Measurements from ENCODE around the gene KCNQ2. TPM values are rescaled to one million over a fixed set of nuclear protein-coding genes. Genes with fewer than 3 reads are reported as not detected.

Gene KCNQ2
- total and polyA plus RNA-seq, 3 donors from 2014 or later: 36.2 to 60.9 (median 49.2) TPM

GRCh38 chr20:63413963-63414684, 58.3 kb downstream of the KCNQ2 start:
- Histone ChIP-seq H3K4me3 (no peak overlapping the region), H3K27me3 (no peaks in the 10 kb centered on the region), H3K4me1 (no peaks in the 10 kb centered on the region), H3K36me3 (ENCODE audit: low read depth, missing control alignments) (no peaks in the 10 kb centered on the region), H3K27ac (no peak overlapping the region), H3K9me3 (no peaks in the 10 kb centered on the region)
- DNase-seq: no peak
- 85 to 87% methylated on average over 23 to 28 of the region's 33 CpGs for WGBS, 2 donors
- intact Hi-C loops (cut with DNase I; ENCODE audit: low total_unique reads): no loop called here
- TF ChIP-seq POLR2A (IDR thresholded peaks at IDR 0.05): no peak
- TF ChIP-seq, protein P1, sequence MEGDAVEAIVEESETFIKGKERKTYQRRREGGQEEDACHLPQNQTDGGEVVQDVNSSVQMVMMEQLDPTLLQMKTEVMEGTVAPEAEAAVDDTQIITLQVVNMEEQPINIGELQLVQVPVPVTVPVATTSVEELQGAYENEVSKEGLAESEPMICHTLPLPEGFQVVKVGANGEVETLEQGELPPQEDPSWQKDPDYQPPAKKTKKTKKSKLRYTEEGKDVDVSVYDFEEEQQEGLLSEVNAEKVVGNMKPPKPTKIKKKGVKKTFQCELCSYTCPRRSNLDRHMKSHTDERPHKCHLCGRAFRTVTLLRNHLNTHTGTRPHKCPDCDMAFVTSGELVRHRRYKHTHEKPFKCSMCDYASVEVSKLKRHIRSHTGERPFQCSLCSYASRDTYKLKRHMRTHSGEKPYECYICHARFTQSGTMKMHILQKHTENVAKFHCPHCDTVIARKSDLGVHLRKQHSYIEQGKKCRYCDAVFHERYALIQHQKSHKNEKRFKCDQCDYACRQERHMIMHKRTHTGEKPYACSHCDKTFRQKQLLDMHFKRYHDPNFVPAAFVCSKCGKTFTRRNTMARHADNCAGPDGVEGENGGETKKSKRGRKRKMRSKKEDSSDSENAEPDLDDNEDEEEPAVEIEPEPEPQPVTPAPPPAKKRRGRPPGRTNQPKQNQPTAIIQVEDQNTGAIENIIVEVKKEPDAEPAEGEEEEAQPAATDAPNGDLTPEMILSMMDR (IDR thresholded peaks at IDR 0.05): no peak

DNA sequence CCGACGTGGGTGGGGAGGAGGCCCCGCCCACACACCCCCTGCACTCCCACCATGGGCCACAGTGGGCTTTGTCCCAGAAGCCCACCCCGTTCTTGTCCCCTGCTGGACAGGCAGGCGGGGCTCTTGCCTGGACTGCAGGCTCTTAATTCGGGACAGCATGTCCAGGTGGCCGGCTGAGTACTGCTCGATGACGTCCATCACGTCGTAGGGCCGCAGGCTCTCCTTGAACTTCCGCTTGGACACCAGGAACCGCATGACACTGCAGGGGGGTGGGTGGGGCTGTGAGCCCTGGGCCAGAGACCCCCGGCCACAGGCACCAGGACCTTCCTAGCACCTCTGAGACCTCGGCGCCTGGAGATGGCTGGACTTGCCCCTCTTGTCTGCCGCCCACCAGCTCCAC, 59.1 kb downstream of the KCNQ2 start:
- Histone ChIP-seq H3K27ac (no peak overlapping the region), H3K9me3 (no peaks in the 10 kb centered on the region), H3K27me3 (no peaks in the 10 kb centered on the region), H3K4me3 (no peak overlapping the region), H3K36me3 (ENCODE audit: low read depth, missing control alignments) (no peaks in the 10 kb centered on the region), H3K4me1 (no peaks in the 10 kb centered on the region)
- no peak for TF ChIP-seq POLR2A (IDR thresholded peaks at IDR 0.05)
- TF ChIP-seq, protein P1 (IDR thresholded peaks at IDR 0.05): no peak
- intact Hi-C loops (cut with DNase I; ENCODE audit: low total_unique reads): no loop called here
- 83 to 85% methylated on average over 15 to 18 of the region's 18 CpGs for WGBS, 2 donors
- no peak for DNase-seq

DNA sequence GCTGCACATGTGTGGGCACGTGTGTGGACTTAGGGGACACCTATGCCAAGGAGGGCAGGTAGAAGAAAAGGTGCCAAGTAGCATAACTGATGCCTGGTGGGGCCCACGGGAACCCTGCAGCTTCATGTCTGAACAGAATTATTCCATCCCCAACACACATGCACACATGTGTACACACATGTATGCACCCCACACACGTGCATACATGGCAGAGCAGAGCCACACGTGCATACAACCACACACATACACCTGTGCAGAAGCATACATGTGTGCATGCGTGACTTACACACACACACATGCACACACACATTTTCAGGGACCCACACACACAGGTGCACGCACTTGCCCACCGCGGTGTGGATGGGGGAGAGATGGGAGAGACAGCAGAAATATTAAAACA, 59.6 kb downstream of the KCNQ2 start:
- H3K4me1 ChIP-seq: no peaks in the 10 kb centered on the region
- intact Hi-C loops (cut with DNase I; ENCODE audit: low total_unique reads): no loop called here
- WGBS, 2 donors: 86 to 94% methylated on average over 8 of the region's 8 CpGs
- no peak for TF ChIP-seq POLR2A (IDR thresholded peaks at IDR 0.05)
- TF ChIP-seq, protein P1 (IDR thresholded peaks at IDR 0.05): no peak
- DNase-seq: no peak
- no peaks in the 10 kb centered on the region for H3K9me3 ChIP-seq
- no peaks in the 10 kb centered on the region for H3K36me3 ChIP-seq (ENCODE audit: low read depth, missing control alignments)
- H3K27ac ChIP-seq: no peak overlapping the region
- no peak overlapping the region for H3K4me3 ChIP-seq
- no peaks in the 10 kb centered on the region for H3K27me3 ChIP-seq

GRCh38 chr20:63411898-63412631, 60.4 kb downstream of the KCNQ2 start:
- intact Hi-C loops (cut with DNase I; ENCODE audit: low total_unique reads): no loop called here

More at GRCh38 chr20:63411898-63412631, 60.4 kb downstream of the KCNQ2 start:
- H3K36me3 ChIP-seq (ENCODE audit: low read depth, missing control alignments): no peaks in the 10 kb centered on the region
- no peaks in the 10 kb centered on the region for H3K27me3 ChIP-seq
- H3K4me1 ChIP-seq: no peaks in the 10 kb centered on the region
- 70 to 72% methylated on average over 38 to 39 of the region's 39 CpGs for WGBS, 2 donors
- TF ChIP-seq POLR2A (IDR thresholded peaks at IDR 0.05): no peak
- TF ChIP-seq, protein P1 (IDR thresholded peaks at IDR 0.05): no peak
- DNase-seq: no peak
- H3K9me3 ChIP-seq: no peaks in the 10 kb centered on the region
- H3K27ac ChIP-seq: no peak overlapping the region
- no peak overlapping the region for H3K4me3 ChIP-seq

Measured in testis (tissue), 3 donors.